HK-2 (cell line): ENCODE measurements around the gene RANBP10.
"Not testable (repeated sequence)": the region's sequence is repeated elsewhere in the genome, so short reads cannot be mapped to it uniquely, and the experiment has no call there.

Source experiments
- DNase-seq: peaks from one replicate; pipeline ENCODE4 v3.0.0-alpha.2; 2018; ENCODE audit not compliant: unreplicated experiment

Gene RANBP10

GRCh38 chr16:67806428-67807147, at the start of gene RANBP10, which contains the start of gene TSNAXIP1:
Gene RANBP10, minus strand, starts transcription at chr16:67806560. Its CDS starts 24 bp downstream, at chr16:67806536.
Gene TSNAXIP1, plus strand, starts transcription at chr16:67806889. Its CDS starts 261 bp downstream, at chr16:67807150.
- DNase-seq = peak; percentile 97

DNA sequence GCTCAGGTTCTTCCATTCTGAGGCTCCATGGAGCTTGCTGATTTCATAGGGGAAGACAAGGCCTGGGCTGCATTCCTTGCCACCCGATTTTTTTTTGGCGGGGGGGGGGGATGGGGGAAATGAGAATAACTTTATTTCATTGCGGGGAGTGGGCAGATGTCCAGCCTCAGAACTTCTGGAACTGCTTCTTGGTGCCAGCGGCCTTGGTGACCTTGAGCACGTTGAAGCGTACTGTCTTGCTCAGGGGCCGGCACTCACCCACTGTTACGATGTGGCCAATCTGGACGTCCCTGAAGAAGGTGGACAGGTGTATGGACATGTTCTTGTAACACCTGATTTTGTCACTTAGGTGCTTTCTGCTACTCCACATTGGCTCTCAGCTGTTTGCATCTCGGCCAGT, 49.4 kb upstream of the RANBP10 start:
- no peak for DNase-seq

DNA sequence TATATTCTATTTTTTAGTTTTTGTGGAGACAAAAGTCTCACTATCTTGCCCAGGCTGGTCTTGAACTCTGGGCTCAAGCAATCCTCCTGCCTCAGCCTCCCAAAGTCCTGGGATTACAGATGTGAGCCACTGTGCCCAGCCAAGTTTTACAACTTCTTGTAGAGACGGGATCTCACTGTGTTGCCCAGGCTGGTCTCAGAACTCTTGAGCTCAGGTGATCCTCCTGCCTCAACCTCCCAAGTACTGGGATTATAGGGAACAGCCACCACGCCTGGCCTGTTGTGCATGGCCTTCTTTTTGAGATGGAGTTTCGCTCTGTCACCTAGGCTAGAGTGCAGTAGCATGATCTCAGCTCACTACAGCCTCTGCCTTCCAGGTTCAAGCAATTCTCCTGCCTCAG, 47.3 kb upstream of the RANBP10 start:
- no peak for DNase-seq

DNA sequence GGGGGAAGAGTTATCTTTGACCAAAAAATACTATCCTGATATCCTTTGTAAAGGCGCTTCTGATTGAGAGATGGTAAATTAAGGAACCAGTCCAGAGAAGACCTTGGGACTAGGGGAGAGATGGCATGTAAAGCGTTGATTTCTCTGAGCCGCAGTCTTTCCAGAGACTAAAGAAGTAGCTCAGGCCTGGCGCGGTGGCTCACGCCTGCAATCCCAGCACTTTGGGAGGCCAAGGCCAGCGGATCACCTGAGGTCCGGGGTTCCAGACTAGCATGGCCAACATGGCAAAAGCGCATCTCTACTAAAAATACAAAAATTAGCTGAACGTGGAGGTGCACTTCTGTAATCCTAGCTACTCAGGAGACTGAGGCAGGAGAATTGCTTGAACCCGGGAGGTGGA, 41.8 kb upstream of the RANBP10 start:
- no peak for DNase-seq

GRCh38 chr16:67847064-67847861, 40.9 kb upstream of the RANBP10 start, which contains the start of gene CENPT:
Gene CENPT, minus strand, starts transcription at chr16:67847693. Its CDS starts 13,834 bp downstream, at chr16:67833859.
- DNase-seq = peak; percentile 73

GRCh38 chr16:67846320-67847063, 40.1 kb upstream of the RANBP10 start, which contains the start of gene NUTF2:
Gene NUTF2, plus strand, starts transcription at chr16:67846933. Its CDS starts 18,198 bp downstream, at chr16:67865131.
- DNase-seq = peak; percentile 98

DNA sequence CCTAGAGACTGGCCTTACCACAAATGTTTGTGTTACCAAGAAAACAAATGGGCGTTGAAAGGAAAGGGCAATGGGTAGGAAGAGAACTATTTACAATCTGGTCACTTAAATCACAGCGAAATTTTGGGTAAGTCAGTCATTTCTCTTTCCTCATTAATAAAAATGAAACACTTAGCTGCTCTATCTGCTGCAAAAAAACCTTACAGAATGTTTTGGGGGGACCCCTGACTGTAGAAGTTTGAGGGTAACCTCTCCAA, 39.6 kb upstream of the RANBP10 start:
- no peak for DNase-seq

DNA sequence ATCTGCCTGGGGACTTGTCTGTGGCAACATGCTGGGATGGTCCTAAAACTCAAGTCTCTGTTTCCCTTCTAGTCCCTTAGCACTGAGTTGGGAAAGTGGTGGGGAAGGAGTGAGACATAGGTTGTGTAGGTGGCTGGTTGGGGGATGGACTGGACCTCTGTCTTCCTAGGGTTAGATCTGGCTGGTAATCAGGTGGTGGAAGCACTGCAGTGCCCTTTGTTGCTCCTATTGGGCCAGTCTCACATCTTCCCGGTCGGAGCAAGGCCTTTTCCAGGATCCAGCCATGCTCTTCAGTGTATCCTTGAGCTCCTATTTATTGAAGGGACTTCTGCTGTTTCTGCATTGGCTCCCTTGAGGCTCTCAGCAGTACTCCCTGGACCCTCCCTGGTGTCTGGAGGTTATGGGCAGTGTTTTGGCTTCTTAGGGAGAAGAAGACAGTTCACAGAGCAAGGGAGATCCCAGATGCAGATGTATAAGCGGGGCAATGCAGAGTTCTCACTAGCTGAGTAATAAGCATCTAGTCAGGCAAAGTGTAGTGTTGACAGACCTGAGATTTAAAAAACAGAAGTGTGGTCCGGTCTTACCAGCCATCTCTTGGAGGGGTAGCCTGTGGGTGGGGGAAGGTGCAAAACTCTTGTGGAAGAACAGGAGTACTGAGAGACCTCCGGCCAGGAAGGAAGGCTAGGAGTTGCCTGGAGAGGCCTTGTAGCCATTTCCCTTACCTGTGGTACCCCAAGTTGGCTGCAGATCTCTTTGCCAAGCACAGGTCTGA, 39.1 kb upstream of the RANBP10 start:
- DNase-seq = no peak

- DNase-seq = no peak
These were observed 38.1 kb upstream of the RANBP10 start for GRCh38 chr16:67844497-67844896.

DNA sequence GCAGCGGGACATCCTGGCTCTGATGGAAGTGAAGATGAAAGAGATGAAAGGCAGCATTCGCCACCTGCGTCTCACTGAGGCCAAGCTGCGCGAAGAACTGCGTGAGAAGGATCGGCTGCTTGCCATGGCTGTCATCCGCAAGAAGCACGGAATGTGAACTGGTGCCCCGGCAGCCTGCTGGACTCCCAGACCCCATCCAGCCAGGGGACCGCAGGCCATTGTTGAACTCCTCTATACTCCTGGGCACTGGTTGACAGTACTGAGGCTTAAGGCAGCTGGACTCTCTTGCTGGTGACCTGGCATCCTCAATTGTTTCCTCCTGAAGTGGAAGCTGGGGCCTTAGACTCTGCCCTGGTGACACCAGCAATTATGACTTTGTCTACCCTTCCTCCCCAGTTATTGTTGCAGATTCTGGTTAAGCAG, 37.0 kb upstream of the RANBP10 start:
- DNase-seq = no peak

GRCh38 chr16:67842509-67843342, 36.4 kb upstream of the RANBP10 start:
- DNase-seq = peak; percentile 62

DNA sequence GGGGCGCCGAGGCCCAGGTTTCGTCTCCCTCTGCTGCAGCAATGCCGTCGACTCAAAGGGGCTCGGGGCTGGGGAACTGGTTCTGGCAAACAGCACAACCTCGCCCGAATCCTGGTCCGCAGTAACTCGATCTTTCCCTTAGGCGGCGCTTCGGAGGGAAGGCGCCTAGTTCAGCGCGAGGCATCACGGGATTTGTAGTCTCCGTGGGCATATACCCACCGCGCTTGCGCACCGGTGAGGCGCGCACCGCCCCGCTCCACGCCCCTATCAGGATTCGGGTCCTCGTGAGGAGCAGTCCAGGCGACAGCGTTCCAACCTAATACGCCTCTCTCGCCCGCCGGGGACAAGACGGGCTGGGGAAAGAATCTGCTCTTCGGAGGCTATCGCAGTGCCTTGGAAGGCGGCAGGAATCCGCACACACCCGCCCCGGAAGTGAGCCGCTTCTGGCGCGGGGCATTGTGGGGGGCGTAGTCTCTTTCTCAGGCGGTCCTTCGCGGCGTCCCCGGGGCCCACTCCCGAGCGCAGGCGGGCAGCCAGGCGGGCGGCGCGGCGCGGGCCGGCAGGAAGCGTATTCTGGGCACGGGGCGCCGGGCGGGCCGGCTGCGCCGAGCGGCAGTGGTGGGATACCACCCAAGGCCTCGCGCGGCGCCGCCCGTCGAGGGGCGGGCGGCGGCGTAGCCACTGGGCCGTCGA, 35.6 kb upstream of the RANBP10 start, which contains the start of gene THAP11:
Gene THAP11 (plus strand): TSS at position 505 of the 693 bp plus-strand sequence. CDS start 235 bp downstream, outside the sequence.
- peak; percentile 95 for DNase-seq

DNA sequence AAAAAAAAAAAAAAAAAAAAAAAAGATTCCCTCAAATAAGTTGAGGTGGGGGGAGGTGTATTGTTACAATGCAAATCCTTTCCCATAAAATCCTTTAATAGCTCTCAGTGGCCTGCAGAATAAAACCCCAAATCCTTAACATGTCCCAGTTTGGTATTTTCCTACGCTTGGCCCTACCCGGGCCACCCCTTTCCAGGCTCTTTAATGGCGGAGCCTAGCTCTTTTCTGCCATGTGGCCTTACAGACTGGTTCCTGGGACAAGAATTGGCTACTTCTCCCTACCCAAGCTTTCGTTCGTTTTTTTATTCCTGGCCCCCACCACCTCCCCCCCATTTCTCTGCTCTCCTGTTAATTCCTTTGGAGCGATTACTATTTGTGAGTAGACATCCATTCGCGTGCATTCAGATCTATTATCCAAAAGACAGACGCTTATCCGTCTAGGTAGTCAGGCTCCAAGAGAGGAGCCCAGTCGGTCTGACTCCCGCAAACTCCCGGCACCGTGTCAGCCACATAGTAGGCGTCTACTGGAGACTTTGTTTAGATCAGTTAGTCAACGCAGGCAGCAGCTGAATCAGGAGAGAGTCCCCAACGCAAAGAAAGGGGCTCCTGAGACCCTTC, 34.9 kb upstream of the RANBP10 start:
- DNase-seq = no peak

GRCh38 chr16:67837811-67838210, 31.5 kb upstream of the RANBP10 start:
- no peak for DNase-seq

DNA sequence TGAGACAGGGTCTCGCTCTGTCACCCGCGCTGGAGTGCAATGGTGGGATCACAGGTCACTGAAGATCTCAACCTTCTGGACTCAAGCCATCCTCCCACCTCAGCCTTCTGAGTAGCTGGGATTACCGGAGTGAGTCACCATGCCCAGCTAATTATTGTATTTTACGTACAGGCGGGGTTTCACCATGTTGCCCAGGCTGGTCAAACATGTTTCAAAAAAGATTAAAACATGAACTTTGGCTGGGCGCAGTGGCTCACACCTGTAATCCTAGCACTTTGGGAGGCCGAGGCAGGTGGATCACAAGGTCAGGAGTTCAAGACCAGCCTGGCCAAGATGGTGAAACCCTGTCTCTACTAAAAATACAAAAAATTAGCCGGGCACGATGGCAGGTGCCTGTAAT, 30.8 kb upstream of the RANBP10 start:
- DNase-seq = not testable (repeated sequence)

- no peak for DNase-seq
These were observed 27.9 kb upstream of the RANBP10 start for GRCh38 chr16:67834242-67834614.

GRCh38 chr16:67833415-67834241, 27.3 kb upstream of the RANBP10 start:
- DNase-seq = peak; percentile 93

GRCh38 chr16:67833030-67833414, 26.7 kb upstream of the RANBP10 start:
- DNase-seq = peak; percentile 52

DNA sequence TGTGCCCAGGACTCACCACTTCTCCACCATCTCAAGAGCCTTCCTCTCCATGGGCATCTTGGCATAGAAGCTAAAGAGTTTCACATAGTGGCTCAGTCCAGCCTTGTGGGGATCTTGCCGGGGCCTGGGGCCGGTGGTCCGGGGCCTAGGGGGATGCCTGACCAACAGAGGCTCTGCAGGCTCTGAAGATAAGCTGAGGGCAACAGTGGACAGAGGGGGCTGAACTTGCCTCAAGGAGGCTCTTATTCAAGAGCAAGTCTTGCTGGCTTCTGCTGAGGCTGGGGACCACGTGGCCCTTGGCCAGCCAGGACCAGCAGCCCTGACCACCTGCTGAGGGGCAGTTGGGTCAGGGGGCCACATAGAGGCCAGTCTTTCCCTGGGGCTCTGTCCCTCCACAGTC, 22.3 kb upstream of the RANBP10 start:
- no peak for DNase-seq
